Vagina (tissue), 2 donors: ENCODE results near the gene CHST5.

Experiments
- CTCF ChIP-seq, 3 experiments: fragments of 450-650 bp in 2 of 3; fragments of 200-600 bp in 1 of 3; sonication (generic) in 1 of 3; IDR thresholded peaks; one replicate each; pipeline ENCODE4 v1.5.1; 2017 to 2019; ENCODE audit warnings: antibody characterized with exemption in 3 of 3, mild to moderate bottlenecking in 2 of 3, moderate library complexity in 2 of 3
- POLR2A ChIP-seq, 2 donors: fragments of 450-650 bp; IDR thresholded peaks; one replicate each; pipeline ENCODE4 v1.6.1; 2017; ENCODE audit warnings: antibody characterized with exemption in 2 of 2, mild to moderate bottlenecking in 2 of 2, moderate library complexity in 2 of 2

GRCh38 chr16:75546293-75546692, 10.4 kb upstream of the CHST5 start:
- TF ChIP-seq CTCF (IDR thresholded peaks at IDR 0.05) (no peak), POLR2A (IDR thresholded peaks at IDR 0.05) (no peak)
